ELR (cell line): ENCODE data around the gene CTXN2.

ENCODE experiments used
- DNase-seq: peaks from one replicate; pipeline ENCODE4 v3.0.0-alpha.2; 2015; ENCODE audit warnings: low read depth

The CTXN2 gene

DNA sequence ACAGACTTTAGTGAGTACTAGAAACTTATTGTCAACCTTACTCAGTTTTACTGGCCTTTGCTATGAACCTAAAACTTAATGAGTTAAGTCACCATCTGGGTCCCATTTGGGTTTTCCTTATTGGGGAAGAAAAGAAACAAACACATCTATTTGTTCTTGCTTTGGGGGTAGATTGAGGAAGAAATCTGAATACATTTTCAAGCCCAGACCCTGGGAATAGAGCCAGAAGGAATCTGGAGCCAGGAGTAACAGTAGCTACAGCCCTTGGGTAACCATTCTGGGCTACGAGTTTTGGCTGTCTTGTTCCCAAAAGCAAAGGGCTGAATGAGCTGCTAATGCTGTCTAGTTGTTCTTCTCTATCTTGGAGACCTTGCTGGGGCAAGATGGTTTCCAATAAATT lies 31.2 kb downstream of the CTXN2 start:
- DNase-seq: no peak

DNA sequence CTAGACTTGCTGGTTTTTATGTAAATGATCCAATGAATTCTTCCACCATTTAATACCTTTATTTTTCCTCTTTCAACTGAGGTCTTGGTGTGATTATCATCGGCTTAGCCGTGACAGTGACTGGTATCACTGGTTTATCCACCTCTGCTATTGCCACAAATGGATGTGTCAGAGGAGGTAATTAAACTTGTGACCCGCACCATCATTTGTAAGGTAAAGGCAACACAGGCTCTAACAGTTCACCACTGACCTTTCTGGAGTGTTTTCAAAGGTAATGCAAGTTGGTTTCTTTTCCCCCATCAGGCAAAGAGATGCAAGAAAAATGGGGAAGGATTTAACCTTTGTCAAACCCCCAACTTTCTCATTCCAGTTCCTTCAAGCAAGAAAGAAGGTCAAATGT lies 34.3 kb downstream of the CTXN2 start:
- DNase-seq: no peak

DNA sequence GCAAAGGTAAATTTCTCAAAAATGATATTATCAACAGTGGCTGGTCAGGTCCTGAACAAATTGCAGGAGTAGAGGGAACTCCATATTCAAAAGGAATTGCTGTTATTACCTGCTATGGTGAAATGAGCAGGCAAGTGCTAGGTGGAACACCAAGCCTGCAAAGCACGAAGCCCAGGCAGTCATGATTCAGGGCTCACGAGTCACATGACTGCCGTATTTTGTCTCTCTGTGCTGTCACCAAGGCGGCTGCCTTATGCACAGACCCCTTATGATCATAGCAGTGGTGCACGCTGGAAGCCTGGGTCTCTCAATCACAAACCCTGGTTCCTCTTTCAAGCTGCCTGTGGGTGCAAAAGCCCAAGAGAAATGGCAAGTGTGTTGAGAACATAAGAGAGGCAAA lies 39.0 kb downstream of the CTXN2 start:
- no peak for DNase-seq

DNA sequence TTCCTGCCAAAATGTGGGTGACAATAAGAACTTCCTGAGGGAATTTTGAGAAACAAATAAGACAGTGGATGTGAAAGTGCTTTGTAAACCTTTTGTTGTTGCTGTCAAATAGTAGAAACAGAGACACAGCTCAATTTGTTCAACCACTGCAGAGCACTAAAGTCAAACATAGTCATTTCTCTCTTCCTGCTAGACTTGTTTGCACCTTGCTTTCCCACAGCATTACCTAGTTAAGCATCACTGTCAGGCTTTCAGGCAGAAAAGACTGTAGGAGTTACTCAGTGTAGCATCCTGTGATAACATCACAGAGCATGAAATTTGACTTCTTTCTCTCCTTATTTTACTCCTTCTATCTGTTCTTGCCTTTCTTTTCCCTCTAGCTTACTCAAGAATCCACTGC lies 41.8 kb downstream of the CTXN2 start:
- no peak for DNase-seq

DNA sequence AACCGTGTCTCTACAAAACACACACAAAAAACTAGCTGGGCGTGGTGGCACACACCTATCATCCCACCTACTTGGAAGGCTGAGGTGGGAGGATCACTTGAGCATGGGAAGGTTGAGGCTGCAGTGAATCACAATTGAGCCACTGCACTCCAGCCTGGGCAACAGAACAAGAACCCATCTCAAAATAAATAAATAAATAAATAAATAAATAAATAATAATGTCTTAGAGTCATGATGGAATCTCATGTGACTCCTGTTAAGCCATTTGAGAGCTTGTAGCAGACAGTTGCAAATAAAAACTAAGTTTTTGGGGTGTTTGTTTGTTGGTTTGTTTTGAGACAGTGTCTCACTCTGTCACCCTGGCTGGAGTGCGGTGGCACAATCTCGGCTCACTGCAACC lies 47.9 kb downstream of the CTXN2 start:
- DNase-seq: no peak

DNA sequence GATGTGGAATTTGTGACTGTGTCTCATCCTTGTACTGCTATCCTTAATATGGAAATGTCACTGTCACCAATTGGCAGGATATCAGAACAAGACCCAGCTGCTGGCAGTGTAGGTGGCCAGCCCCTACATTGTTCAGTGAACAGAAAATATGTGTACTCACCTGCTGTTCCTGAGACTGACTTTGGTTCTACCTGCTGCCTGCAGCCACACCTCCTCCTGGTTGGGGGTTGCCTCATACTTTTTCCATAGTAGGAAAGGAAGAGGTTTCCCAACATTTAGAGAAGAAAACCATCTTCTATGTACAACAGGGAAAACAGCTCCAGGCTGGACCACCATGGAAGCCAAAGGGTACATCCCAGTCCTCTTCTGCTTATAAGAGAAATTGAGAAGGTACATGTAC lies 50.5 kb downstream of the CTXN2 start:
- no peak for DNase-seq

DNA sequence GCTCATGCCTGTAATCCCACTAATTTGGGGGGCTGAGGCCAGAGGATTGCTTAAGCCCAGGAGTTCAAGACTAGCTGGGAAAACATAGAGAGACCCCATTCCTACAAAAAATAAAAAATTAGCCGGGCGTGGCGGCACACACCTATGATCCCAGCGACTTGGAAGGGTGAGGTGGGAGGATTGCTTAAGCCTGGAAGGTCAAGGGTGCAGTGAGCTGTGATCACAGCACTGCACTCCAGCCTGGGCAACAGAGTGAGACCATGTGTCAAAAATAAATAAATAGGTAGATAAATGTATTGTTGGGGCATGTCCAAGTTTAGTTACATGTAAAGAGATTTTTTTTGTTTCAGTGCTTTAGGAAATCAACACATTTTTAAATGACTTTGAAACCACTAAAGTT lies 51.1 kb downstream of the CTXN2 start:
- no peak for DNase-seq

DNA sequence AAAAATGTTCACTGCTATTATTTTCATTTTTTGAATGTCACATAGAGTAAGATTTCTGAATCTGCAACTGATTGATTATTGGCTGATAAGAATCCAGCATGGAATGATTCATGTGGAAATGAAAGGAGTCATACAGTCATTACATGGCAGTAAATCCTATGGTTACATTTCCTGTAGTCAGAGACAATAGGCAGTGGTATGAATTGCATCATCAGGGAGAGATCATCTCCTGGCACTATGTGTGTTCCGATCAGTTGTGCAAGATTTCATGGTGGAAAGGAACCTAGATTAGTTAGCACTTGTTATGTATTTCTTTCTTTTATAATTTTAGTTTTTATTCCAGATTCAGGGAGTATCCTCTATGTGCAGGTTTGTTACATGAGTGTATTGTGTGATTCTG lies 53.5 kb downstream of the CTXN2 start:
- peak; percentile 43 for DNase-seq

DNA sequence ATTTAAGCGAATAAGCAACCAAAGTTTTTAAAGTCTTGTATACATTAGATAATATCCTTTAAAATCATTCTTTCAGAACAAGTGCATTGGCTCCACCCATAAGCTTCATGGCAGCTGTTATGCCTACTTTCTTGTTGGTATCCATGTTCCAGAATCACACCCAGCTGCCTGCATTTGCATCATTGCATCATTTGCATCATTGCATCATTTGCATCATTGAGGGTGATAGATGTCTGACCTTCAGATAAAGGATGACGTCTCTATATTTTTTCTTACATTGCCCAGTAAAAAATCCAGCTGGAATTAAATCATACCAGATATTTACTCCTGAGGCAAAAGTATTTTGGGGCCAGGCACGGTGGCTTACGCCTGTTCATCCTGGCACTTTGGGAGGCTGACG lies 56.9 kb downstream of the CTXN2 start:
- DNase-seq: no peak

DNA sequence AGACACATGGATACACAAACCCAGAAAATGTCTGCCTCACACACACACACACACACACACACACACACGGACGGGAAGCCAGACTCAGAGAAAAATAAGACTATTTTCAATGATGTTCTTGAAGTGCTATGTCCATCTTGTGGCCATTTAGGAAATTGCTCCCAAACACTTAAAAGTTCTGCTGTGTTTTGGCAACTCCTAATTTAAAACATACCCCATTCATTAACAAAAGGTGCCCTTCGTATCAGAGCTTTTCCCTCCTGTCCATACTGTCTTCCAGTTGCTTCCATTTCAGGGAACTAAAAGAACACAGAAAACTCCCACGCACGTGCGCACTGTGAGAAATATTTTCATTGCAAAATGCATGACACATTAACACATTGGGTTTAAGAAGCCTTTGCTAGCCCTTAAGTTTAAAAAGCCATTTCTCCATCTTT lies 59.2 kb downstream of the CTXN2 start:
- peak; percentile 75 for DNase-seq

DNA sequence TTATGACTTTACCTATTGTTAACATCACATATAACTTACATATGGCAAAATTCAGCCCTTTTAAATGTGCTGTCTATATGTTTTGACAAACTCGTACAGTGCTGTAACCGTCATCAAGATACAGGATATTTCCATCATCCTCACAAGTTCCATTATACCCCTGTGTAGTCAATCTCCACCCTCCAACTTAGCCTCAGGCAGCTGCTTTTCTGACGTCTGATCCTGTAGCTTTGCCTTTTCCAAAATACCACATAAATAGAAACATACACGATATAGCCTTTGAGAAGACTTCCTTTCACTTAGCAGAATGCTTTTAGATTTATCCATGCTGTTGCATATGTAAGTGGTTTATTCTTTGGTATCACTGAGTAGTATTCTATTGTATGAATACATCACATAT lies 61.7 kb downstream of the CTXN2 start:
- no peak for DNase-seq
